22Rv1 (cell line): ENCODE data around the gene HS1BP3.

Source experiments
- ZFX ChIP-seq: fragments of 450-650 bp; IDR thresholded peaks from 2 replicates; pipeline ENCODE4 v1.6.1; 2017; ENCODE audit warnings: antibody characterized with exemption, borderline replicate concordance
- TF ChIP-seq, protein P1 (sequence below): fragments of 450-650 bp; IDR thresholded peaks from 2 replicates; pipeline ENCODE4 v1.5.1; 2017; ENCODE audit warnings: mild to moderate bottlenecking

DNA sequence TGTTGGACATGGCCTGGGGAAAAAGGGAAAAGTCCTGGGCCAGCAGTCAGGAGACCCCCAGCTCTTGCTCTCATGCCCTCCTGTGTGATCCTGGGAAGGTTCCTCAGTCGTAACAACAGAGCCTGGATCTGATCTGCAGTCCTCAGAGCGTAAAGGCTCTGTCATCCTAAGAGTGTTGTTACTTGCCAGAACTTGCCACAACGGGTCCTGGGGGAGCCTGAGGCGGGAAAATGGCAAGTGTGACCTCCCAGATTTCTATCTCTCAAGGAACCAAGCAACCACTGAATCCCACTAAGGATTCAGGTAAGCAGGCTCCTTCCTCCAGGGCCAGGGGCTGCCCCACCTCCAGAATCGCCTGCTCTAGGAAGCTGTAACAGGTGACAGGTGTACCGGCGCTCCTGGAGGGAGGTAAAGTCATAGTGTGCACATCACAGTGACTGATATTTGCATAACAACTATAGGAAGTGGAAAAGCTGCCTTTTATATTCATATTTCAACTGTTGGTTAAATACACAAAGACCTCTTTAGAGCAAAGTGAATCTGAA, 18.4 kb downstream of the HS1BP3 start:
- TF ChIP-seq, protein P1, sequence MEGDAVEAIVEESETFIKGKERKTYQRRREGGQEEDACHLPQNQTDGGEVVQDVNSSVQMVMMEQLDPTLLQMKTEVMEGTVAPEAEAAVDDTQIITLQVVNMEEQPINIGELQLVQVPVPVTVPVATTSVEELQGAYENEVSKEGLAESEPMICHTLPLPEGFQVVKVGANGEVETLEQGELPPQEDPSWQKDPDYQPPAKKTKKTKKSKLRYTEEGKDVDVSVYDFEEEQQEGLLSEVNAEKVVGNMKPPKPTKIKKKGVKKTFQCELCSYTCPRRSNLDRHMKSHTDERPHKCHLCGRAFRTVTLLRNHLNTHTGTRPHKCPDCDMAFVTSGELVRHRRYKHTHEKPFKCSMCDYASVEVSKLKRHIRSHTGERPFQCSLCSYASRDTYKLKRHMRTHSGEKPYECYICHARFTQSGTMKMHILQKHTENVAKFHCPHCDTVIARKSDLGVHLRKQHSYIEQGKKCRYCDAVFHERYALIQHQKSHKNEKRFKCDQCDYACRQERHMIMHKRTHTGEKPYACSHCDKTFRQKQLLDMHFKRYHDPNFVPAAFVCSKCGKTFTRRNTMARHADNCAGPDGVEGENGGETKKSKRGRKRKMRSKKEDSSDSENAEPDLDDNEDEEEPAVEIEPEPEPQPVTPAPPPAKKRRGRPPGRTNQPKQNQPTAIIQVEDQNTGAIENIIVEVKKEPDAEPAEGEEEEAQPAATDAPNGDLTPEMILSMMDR, result no peak
- no peak for TF ChIP-seq ZFX
